GM12878 (cell line): ENCODE data around the gene EIF6.

Source experiments
- CTCF ChIP-seq, 3 experiments: IDR thresholded peaks in 2 of 3; conservative IDR thresholded peaks in 1 of 3; 2 replicates each; pipeline ENCODE4 v1.5.1; 2011; ENCODE audit warnings: low read depth in 3 of 3, low read length in 3 of 3, mild to moderate bottlenecking in 3 of 3, control low read depth in 2 of 3, moderate library complexity in 2 of 3, inconsistent platforms in 1 of 3, mixed read lengths in 1 of 3; ENCODE audit not compliant: control insufficient read depth in 2 of 3, insufficient read depth in 1 of 3; ENCODE audit errors: extremely low read depth in 1 of 3
- NFYA ChIP-seq: IDR thresholded peaks from 2 replicates; pipeline ENCODE4 v1.6.1; 2011; ENCODE audit warnings: low read depth, mild to moderate bottlenecking, low read length, improper control_type of control experiment, borderline replicate concordance
- ZNF384 ChIP-seq: IDR thresholded peaks from 2 replicates; pipeline ENCODE4 v1.6.1; 2012; ENCODE audit warnings: low read depth, mild to moderate bottlenecking, low read length, improper control_type of control experiment, borderline replicate concordance

- TF ChIP-seq NFYA (no peak), CTCF (IDR thresholded peaks at IDR 0.05 in 2 of 3, conservative IDR thresholded peaks at IDR 0.05 in 1 of 3; ENCODE audit: control insufficient read depth in 2 of 3, extremely low read depth in 1 of 3, insufficient read depth in 1 of 3, low read depth in 3 of 3, low read length in 3 of 3) (no peak), ZNF384 (no peak)
These were observed 21.3 kb upstream of the EIF6 start for GRCh38 chr20:35305682-35306556.
